Measurements from ENCODE around the gene TXLNA. TPM values are rescaled to one million over a fixed set of nuclear protein-coding genes. Genes with fewer than 3 reads are reported as not detected.
A peak's percentile ranks its signal among the peaks of the same experiment; 100 is the strongest.

Gene TXLNA
- total RNA-seq, 3 donors from 2014 or later: 31.0 to 45.2 (median 39.3) TPM

DNA sequence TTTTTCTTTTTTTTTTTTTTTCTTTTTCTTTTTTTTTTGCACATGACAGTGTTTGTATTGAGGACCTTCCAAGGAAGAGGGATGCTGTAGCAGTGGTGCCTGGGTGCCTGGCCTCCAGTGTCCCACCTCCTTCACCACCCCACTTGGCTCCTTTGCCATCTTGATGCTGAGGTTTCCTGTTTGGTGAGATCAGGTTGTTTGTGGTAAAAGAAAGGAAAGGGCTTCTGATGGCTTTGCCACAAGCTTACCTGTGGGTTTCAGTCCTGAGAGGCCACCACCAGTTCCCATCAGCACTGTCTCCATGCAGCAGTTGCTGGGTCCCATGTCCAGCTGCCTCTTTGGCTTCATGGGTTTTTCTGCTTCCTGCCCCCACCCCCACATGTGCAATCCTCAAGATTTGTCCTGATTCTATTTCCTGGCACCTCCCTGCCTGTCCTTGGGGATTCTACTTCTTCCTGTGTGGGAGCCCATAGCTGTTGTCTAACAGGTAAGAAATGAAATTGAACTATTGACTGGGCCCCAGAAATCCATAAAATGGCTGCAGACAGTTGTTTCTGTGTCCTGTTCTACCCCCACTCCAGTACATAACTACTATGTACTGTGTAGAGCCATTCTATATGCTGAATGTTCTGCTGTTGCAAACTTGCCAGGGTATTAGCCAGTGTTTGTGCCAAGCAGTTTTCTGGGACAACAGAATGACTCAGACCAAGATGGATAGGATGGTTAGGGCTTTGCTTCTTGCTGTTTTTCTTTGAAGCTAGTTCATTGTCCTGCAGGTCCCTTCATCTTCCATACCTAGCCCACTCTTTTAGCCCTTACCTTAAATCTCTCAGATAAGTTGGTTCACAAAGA is 16.7 kb downstream of the TXLNA start:
- DNase-seq (no peak), ATAC-seq (no peak)
- no peak overlapping the region for H3K4me3 ChIP-seq
- H3K36me3 ChIP-seq (ENCODE audit: low read depth): peaks cover 9% of the 10 kb centered on the region
- intact Hi-C loops (cut with DNase I, micrococcal nuclease): no loop called here
- H3K9me3 ChIP-seq: no peaks in the 10 kb centered on the region
- TF ChIP-seq, protein P1, sequence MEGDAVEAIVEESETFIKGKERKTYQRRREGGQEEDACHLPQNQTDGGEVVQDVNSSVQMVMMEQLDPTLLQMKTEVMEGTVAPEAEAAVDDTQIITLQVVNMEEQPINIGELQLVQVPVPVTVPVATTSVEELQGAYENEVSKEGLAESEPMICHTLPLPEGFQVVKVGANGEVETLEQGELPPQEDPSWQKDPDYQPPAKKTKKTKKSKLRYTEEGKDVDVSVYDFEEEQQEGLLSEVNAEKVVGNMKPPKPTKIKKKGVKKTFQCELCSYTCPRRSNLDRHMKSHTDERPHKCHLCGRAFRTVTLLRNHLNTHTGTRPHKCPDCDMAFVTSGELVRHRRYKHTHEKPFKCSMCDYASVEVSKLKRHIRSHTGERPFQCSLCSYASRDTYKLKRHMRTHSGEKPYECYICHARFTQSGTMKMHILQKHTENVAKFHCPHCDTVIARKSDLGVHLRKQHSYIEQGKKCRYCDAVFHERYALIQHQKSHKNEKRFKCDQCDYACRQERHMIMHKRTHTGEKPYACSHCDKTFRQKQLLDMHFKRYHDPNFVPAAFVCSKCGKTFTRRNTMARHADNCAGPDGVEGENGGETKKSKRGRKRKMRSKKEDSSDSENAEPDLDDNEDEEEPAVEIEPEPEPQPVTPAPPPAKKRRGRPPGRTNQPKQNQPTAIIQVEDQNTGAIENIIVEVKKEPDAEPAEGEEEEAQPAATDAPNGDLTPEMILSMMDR (IDR thresholded peaks at IDR 0.05): no peak
- peaks cover under 1% of the 10 kb centered on the region for H3K4me1 ChIP-seq (ENCODE audit: low read depth)

DNA sequence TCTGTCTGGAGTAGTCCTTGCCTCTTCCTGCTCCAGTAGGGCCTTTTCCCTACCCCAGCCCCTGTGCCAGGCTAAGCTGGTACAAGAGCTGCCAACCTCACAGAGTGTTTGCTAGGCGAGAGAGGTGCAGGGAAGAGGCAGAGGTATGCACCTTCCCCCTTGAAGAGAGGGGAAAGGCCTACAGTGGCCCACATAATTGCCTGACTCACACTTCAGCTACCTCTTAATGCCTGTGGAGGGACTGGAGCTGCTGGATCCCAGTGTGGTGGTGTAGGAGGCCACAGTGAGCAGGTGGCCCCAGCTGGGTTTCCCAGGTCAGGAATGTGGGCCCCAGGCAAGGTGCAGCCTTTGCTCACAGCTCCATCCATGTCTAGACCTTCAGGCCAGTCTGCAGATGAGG is 17.6 kb downstream of the TXLNA start:
- intact Hi-C loops (cut with DNase I, micrococcal nuclease): no loop called here
- no peak for ATAC-seq
- Histone ChIP-seq H3K4me1 (ENCODE audit: low read depth) (peaks cover 7% of the 10 kb centered on the region), H3K4me3 (no peak overlapping the region), H3K9me3 (no peaks in the 10 kb centered on the region), H3K36me3 (ENCODE audit: low read depth) (peaks cover 7% of the 10 kb centered on the region)
- TF ChIP-seq, protein P1 (IDR thresholded peaks at IDR 0.05): no peak
- no peak for DNase-seq

DNA sequence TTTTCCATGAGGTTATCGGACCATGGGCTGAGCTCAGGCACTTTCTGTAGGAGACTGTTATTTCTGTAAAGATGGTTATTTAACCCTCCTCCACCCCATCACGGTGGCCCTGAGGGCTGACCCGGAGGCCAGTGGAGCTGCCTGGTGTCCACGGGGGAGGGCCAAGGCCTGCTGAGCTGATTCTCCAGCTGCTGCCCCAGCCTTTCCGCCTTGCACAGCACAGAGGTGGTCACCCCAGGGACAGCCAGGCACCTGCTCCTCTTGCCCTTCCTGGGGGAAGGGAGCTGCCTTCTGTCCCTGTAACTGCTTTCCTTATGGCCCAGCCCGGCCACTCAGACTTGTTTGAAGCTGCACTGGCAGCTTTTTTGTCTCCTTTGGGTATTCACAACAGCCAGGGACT is 18.4 kb downstream of the TXLNA start:
- ATAC-seq (no peak), DNase-seq (no peak)
- Histone ChIP-seq H3K9me3 (no peaks in the 10 kb centered on the region), H3K36me3 (ENCODE audit: low read depth) (peaks cover 3% of the 10 kb centered on the region), H3K4me1 (ENCODE audit: low read depth) (peaks cover 7% of the 10 kb centered on the region), H3K4me3 (no peak overlapping the region)
- TF ChIP-seq, protein P1 (IDR thresholded peaks at IDR 0.05): no peak
- intact Hi-C loops (cut with DNase I, micrococcal nuclease): no loop called here

DNA sequence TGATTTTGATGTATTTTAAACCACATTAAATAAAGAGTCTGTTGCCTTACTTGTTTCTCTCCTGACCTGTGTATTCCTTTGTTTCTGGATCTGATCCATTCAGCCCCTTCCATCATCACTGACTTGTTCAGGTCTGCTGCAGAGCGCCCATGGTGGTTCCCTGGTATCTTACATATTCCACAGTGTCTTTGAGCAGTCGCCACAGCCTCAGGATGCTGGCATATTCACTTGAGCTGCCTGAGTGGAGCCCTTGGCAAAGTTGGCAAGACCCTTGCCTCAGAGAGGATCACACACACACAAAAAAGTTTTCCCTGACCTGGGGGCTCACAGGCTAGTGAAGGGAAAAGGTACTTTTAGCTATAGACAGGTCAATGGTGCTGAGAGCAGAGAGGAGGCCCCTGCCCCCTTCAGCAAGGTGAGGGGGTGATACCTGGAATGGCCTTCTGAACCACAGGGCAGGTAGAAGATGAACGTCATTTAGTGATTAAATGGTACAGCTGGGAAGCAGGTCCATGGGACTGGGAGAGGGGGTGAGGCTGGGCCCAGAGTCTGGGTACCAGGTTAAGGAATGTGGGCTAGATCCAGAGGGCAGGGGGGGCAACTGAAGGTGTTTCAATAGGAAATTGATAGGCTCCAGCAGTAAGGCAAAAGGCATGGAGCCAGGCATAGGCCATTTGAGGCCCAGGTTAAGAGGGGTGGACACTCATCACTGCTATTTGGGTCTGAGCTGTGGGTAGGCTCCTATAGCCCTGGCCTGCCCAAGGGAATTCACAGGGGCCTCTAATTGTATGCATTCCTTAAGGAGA is 19.0 kb downstream of the TXLNA start:
- peaks cover 7% of the 10 kb centered on the region for H3K4me1 ChIP-seq (ENCODE audit: low read depth)
- peaks cover 3% of the 10 kb centered on the region for H3K36me3 ChIP-seq (ENCODE audit: low read depth)
- intact Hi-C loops (cut with DNase I, micrococcal nuclease): no loop called here
- no peak overlapping the region for H3K4me3 ChIP-seq
- TF ChIP-seq, protein P1 (IDR thresholded peaks at IDR 0.05): no peak
- no peaks in the 10 kb centered on the region for H3K9me3 ChIP-seq
- DNase-seq: no peak
- no peak for ATAC-seq

DNA sequence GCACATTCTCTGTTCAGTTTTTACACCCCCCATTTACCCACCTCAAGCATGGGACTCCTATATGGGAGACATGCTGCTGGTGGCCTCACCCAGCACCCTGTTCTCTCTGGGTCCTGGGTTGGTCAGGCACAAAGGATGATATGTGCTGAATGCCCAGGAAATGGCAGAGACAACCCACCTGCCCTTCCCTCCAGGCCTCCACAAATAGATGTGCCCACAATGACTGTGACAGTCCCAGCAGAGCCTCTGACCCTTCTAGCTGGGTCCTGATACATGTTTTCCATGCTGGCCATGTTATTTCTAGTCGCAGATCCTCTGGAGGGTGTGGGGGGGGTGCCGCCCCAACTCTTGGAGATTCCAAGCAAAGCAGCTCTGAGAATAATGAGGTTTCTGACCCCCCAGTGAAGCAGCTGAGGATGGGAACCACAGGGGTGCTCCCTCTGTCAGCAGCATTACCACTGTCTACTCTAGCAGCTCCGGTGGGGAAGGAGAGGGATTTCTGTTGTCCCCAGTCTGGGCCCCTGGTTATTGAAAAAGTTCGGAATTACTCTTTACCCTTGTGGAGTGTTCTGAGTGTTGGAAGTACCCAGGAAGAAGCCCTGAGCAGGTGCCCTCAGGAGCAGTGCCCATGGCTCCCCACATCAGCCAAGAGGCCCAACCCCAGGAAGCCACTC is 19.7 kb downstream of the TXLNA start:
- intact Hi-C loops (cut with DNase I, micrococcal nuclease): no loop called here
- Histone ChIP-seq H3K4me3 (no peak overlapping the region), H3K9me3 (no peaks in the 10 kb centered on the region), H3K4me1 (ENCODE audit: low read depth) (peaks cover 7% of the 10 kb centered on the region), H3K36me3 (ENCODE audit: low read depth) (no peaks in the 10 kb centered on the region)
- DNase-seq (peak in 1 of 3 donors; percentile 16), ATAC-seq (no peak)
- TF ChIP-seq, protein P1 (IDR thresholded peaks at IDR 0.05): no peak
